Thyroid gland (tissue), 4 donors: ENCODE results near the gene ATP9B. TPM values are rescaled to one million over a fixed set of nuclear protein-coding genes. Genes with fewer than 3 reads are reported as not detected.
A peak's percentile ranks its signal among the peaks of the same experiment; 100 is the strongest.

Source experiments
- DNase-seq, 2 donors: peaks; one replicate each; pipeline ENCODE4 v3.0.0-alpha.2; 2019
- H3K27ac ChIP-seq, 3 donors: fragments of 200-600 bp; sonication (generic); 1 replicate in 2 of 3; 2 replicates in 1 of 3; pipeline ENCODE4 v1.5.1; 2016 to 2019; ENCODE audit warnings: mild to moderate bottlenecking in 1 of 3, moderate library complexity in 1 of 3
- H3K27me3 ChIP-seq: fragments of 200-600 bp; sonication (generic); one replicate; pipeline ENCODE4 v1.5.1; 2019
- H3K36me3 ChIP-seq, 2 donors: fragments of 200-600 bp; sonication (generic); one replicate each; pipeline ENCODE4 v1.5.1; 2016 to 2019
- H3K4me1 ChIP-seq, 2 donors: fragments of 200-600 bp; sonication (generic); one replicate each; pipeline ENCODE4 v1.5.1; 2017 to 2019
- H3K4me3 ChIP-seq, 3 donors: fragments of 200-600 bp; sonication (generic); replicated peaks in 1 of 3; 1 replicate in 2 of 3; 2 replicates in 1 of 3; pipeline ENCODE4 v1.5.1; 2016; ENCODE audit warnings: mild to moderate bottlenecking in 1 of 3
- H3K9me3 ChIP-seq: fragments of 200-600 bp; sonication (generic); one replicate; pipeline ENCODE4 v1.5.1; 2017
- POLR2A ChIP-seq, 2 donors: fragments of 450-650 bp; IDR thresholded peaks; one replicate each; pipeline ENCODE4 v1.6.1; 2017; ENCODE audit warnings: antibody characterized with exemption in 2 of 2, mild to moderate bottlenecking in 2 of 2, moderate library complexity in 1 of 2
- WGBS, 2 donors: methylation state at CpG; one replicate each; pipeline ENCODE4 v1.1.5; 2017; 5-methylcytosine and 5-hydroxymethylcytosine counted together
- intact Hi-C: fragments of 100-400 bp; cut with DNase I; formaldehyde crosslinking; loops from one replicate; pipeline ENCODE4 v1.15.1; 2023
- total RNA-seq, 4 donors: library from RNA; depleted of rRNA; stranded (reverse); fragments of >200 nt; gene quantifications; one replicate each; pipeline ENCODE4 v1.2.3, GENCODE V29; 2016
- TF ChIP-seq, protein P1 (sequence below), 6 experiments: fragments of 200-600 bp in 3 of 6; fragments of 450-650 bp in 3 of 6; sonication (generic) in 3 of 6; IDR thresholded peaks; one replicate each; pipeline ENCODE4 v1.5.1; 2016 to 2019; ENCODE audit warnings: antibody characterized with exemption in 6 of 6, mild to moderate bottlenecking in 2 of 6, inconsistent platforms in 1 of 6, moderate library complexity in 1 of 6

ATP9B gene
- total RNA-seq, 4 donors from 2014 or later = 30.6 to 58.1 (median 48.2) TPM

DNA sequence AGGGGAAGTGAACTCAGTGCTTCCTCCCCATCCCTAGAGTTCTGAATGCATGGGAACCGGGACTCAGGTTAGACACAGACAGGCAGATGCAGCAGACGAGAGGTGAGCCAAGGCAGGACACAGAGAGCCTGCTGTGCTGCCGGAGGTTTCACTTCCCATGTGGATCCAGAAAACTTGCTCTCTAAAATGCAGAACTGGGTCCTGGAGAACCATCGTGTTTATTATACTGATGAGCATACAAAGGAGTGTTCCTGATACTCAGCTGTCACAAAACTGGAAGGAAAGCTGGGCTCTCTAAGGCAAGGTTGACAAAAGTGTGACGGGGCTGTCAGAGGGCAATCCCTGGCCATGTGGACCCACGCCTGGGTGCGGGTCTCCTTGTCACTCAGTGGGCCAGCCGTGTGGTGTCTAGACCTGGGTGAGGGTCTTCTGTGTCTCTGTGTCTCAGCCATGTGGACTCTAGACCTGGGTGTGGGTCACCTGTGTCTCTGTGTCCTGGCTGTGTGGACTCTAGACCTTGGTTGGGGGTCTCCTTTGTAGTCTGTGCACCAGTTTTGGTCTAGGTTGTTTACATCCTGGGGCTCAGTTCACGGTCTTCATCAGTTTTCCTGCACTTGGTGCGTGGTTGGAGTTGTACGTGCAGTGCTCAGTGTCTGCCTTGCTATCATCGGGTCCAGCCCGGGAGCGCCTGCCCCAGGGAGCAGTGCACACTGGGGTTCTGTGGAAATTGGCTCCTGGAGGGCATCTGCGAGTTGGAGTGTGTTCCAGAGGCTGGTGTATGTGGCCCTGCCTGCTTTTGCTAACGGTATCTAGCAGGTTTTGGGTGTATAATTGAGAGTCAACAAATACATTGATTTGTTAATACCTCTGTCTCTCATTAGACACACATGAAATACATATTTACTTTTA is 141.1 kb downstream of the ATP9B start:
- TF ChIP-seq, protein P1, sequence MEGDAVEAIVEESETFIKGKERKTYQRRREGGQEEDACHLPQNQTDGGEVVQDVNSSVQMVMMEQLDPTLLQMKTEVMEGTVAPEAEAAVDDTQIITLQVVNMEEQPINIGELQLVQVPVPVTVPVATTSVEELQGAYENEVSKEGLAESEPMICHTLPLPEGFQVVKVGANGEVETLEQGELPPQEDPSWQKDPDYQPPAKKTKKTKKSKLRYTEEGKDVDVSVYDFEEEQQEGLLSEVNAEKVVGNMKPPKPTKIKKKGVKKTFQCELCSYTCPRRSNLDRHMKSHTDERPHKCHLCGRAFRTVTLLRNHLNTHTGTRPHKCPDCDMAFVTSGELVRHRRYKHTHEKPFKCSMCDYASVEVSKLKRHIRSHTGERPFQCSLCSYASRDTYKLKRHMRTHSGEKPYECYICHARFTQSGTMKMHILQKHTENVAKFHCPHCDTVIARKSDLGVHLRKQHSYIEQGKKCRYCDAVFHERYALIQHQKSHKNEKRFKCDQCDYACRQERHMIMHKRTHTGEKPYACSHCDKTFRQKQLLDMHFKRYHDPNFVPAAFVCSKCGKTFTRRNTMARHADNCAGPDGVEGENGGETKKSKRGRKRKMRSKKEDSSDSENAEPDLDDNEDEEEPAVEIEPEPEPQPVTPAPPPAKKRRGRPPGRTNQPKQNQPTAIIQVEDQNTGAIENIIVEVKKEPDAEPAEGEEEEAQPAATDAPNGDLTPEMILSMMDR (IDR thresholded peaks at IDR 0.05) = no peak
- no peak for TF ChIP-seq POLR2A (IDR thresholded peaks at IDR 0.05)
- no peaks in the 10 kb centered on the region for H3K4me1 ChIP-seq
- no peak overlapping the region for H3K4me3 ChIP-seq
- no peaks in the 10 kb centered on the region for H3K27me3 ChIP-seq
- H3K36me3 ChIP-seq = peaks cover 5% of the 10 kb centered on the region in 2 donors
- H3K9me3 ChIP-seq = no peaks in the 10 kb centered on the region
- 95% methylated on average over 10 to 16 of the region's 16 CpGs for WGBS, 2 donors
- no peak overlapping the region for H3K27ac ChIP-seq
- no peak for DNase-seq
- intact Hi-C loops = no loop called here

DNA sequence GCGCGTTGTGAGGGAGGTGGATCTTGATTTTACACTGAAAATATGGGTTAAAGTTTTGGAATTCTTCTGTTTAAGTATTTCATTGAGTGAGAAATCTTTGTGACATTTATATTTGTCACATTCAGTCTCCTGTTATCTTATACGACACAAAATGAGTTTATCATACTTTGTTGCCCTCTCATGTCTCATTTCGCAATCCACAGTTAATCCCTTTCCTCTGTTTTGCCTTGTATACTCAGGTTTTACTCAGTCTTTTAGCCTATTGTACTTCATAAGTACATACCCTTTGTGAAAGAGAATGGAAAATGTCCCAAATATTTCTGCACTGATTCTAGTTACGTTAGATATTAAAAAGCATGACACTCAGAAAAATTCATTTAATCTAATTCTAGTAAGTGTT is 142.7 kb downstream of the ATP9B start:
- intact Hi-C loops = no loop called here
- peaks cover 3 to 5% of the 10 kb centered on the region in 2 donors for H3K36me3 ChIP-seq
- no peak for DNase-seq
- no peak overlapping the region for H3K27ac ChIP-seq
- WGBS, 2 donors = 92 to 94% methylated on average over 5 of the region's 5 CpGs
- TF ChIP-seq, protein P1 (IDR thresholded peaks at IDR 0.05) = no peak
- no peak for TF ChIP-seq POLR2A (IDR thresholded peaks at IDR 0.05)
- H3K4me1 ChIP-seq = peaks cover 0 to 9% of the 10 kb centered on the region in 2 donors
- no peak overlapping the region for H3K4me3 ChIP-seq
- no peaks in the 10 kb centered on the region for H3K27me3 ChIP-seq
- no peaks in the 10 kb centered on the region for H3K9me3 ChIP-seq

DNA sequence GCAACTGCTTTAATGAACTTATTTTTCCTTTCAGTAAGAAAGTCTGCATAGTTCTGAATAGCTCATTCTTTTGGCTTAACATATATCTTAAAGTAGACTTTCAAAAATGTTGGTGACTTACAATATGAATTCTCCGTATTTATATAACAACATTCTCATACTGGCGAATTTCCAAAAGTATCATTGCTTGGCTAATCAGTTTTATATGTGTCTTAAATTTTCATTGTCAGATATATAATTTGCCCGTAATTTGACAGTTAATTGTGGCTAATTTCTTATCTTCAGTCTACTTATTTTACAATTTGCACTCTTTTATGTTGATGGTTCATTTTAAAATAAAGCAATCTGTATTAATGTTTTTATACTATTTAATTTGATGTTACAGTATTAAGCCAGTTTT is 144.9 kb downstream of the ATP9B start:
- Histone ChIP-seq H3K36me3 (no peaks in the 10 kb centered on the region), H3K4me1 (peaks cover 0 to 9% of the 10 kb centered on the region in 2 donors), H3K27ac (no peak overlapping the region), H3K9me3 (no peaks in the 10 kb centered on the region), H3K4me3 (no peak overlapping the region), H3K27me3 (no peaks in the 10 kb centered on the region)
- no peak for TF ChIP-seq POLR2A (IDR thresholded peaks at IDR 0.05)
- TF ChIP-seq, protein P1 (IDR thresholded peaks at IDR 0.05) = no peak
- intact Hi-C loops = no loop called here
- no peak for DNase-seq
- 92 to 94% methylated on average over 3 of the region's 3 CpGs for WGBS, 2 donors

DNA sequence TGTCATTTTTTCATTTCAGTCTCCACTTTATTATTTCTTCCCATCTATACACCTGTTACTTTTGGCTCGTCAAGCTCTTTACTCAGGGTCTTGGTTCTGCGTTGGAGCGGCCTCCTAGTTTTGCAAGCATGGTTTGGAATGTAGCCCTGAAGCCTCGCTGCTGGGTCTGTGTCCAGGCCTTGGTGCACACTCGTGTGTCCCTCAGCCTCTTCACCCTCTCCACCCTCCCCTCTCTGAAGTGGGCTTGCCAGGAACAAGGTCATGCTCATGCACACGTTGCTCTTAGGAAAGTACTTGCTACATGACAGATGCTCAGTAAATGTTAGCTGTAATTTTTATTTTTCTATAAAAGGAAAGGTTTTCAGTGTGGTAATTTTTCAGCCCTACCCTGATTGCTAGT is 147.0 kb downstream of the ATP9B start:
- Histone ChIP-seq H3K4me1 (peaks cover 0 to 9% of the 10 kb centered on the region in 2 donors), H3K9me3 (no peaks in the 10 kb centered on the region), H3K27ac (peak overlapping the region in 2 of 3 donors; percentile 8 to 47), H3K4me3 (no peak overlapping the region), H3K27me3 (no peaks in the 10 kb centered on the region), H3K36me3 (no peaks in the 10 kb centered on the region)
- intact Hi-C loops = no loop called here
- 29 to 39% methylated on average over 6 of the region's 6 CpGs for WGBS, 2 donors
- TF ChIP-seq POLR2A (IDR thresholded peaks at IDR 0.05) = no peak
- TF ChIP-seq, protein P1 (IDR thresholded peaks at IDR 0.05) = no peak
- peak; percentile 83 to 87 for DNase-seq

DNA sequence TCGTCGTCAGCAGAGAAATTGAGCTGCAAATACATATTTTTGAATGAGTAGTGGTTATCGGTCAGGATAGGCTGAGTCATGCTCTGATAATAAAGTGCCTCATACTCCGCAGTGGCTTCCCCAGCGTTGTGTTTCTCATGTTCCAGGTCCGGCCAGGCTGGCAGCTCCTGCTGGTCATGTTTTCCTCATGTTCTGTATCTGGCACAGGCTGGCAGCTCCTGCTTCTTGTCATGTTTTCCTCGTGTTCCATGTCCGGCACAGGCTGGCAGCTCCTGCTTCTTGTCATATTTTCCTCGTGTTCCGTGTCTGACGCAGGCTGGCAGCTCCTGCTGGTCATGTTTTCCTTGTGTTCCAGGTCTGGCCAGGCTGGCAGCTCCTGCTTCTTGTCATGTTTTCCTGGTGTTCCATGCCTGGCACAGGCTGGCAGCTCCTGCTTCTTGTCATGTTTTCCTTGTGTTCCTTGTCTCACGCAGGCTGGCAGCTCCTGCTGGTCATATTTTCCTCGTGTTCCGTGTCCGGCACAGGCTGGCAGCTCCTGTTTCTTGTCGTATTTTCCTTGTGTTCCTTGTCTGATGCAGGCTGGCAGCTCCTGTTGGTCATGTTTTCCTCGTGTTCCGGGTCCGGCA is 148.9 kb downstream of the ATP9B start:
- DNase-seq = no peak
- WGBS, 2 donors = 95% methylated on average over 19 of the region's 19 CpGs
- H3K27ac ChIP-seq = no peak overlapping the region

More for the DNA sequence above, 148.9 kb downstream of the ATP9B start:
- H3K9me3 ChIP-seq = no peaks in the 10 kb centered on the region
- no peaks in the 10 kb centered on the region for H3K27me3 ChIP-seq
- intact Hi-C loops = no loop called here
- H3K4me1 ChIP-seq = peaks cover 0 to 9% of the 10 kb centered on the region in 2 donors
- H3K4me3 ChIP-seq = no peak overlapping the region
- H3K36me3 ChIP-seq = no peaks in the 10 kb centered on the region
- TF ChIP-seq POLR2A (IDR thresholded peaks at IDR 0.05) = no peak
- TF ChIP-seq, protein P1 (IDR thresholded peaks at IDR 0.05) = no peak
